H54 (cell line): Measurements from ENCODE around the gene NPFF.
A peak's percentile ranks its signal among the peaks of the same experiment; 100 is the strongest.

Source experiments
- DNase-seq: peaks from one replicate; pipeline ENCODE4 v3.0.0; 2011; ENCODE audit warnings: low spot score, mixed read lengths; ENCODE audit not compliant: insufficient read length
- FAIRE-seq: peaks from 3 replicates; lab custom pipeline; 2011; peaks lifted over from hg19 to GRCh38; lab: Jason Lieb, UNC
- POLR2A ChIP-seq: IDR thresholded peaks from 2 replicates; pipeline ENCODE4 v1.6.1; 2011; ENCODE audit warnings: low read depth, mild to moderate bottlenecking, low read length

NPFF gene

GRCh38 chr12:53530920-53531319 is 23.6 kb upstream of the NPFF start:
- no peak for TF ChIP-seq POLR2A
- FAIRE-seq (no peak), DNase-seq (no peak)

GRCh38 chr12:53530061-53530460 is 22.8 kb upstream of the NPFF start:
- FAIRE-seq (no peak), DNase-seq (no peak)
- TF ChIP-seq POLR2A: no peak

GRCh38 chr12:53524476-53524875 is 17.2 kb upstream of the NPFF start:
- no peak for DNase-seq
- no peak for TF ChIP-seq POLR2A
- FAIRE-seq: no peak

GRCh38 chr12:53523131-53523530 is 15.8 kb upstream of the NPFF start:
- no peak for DNase-seq
- FAIRE-seq: peak; percentile 6
- TF ChIP-seq POLR2A: no peak

GRCh38 chr12:53518381-53518780 is 11.1 kb upstream of the NPFF start:
- DNase-seq (no peak), FAIRE-seq (peak; percentile 48)
- no peak for TF ChIP-seq POLR2A

GRCh38 chr12:53516758-53517455 is 9.6 kb upstream of the NPFF start:
- no peak for TF ChIP-seq POLR2A
- FAIRE-seq: no peak
- no peak for DNase-seq

- FAIRE-seq (no peak), DNase-seq (no peak)
- TF ChIP-seq POLR2A: no peak
Observed at GRCh38 chr12:53515291-53515680, 8.0 kb upstream of the NPFF start.

- TF ChIP-seq POLR2A: no peak
- FAIRE-seq: no peak
- DNase-seq: no peak
Observed at GRCh38 chr12:53514628-53515290, 7.5 kb upstream of the NPFF start.

GRCh38 chr12:53513712-53514410 is 6.6 kb upstream of the NPFF start:
- DNase-seq (no peak), FAIRE-seq (no peak)
- no peak for TF ChIP-seq POLR2A

GRCh38 chr12:53510181-53510812 is 3.0 kb upstream of the NPFF start:
- no peak for TF ChIP-seq POLR2A
- no peak for FAIRE-seq
- no peak for DNase-seq

GRCh38 chr12:53508534-53509170 is 1.4 kb upstream of the NPFF start:
- no peak for TF ChIP-seq POLR2A
- FAIRE-seq (peak; percentile 36), DNase-seq (peak; percentile 55)

GRCh38 chr12:53507603-53507885 is 260 bp upstream of the NPFF start:
- FAIRE-seq: no peak
- TF ChIP-seq POLR2A: no peak
- no peak for DNase-seq

- DNase-seq (no peak), FAIRE-seq (no peak)
- no peak for TF ChIP-seq POLR2A
Observed at GRCh38 chr12:53506450-53506785, 866 bp downstream of the NPFF start.
